KMS-11 (cell line): Measurements from ENCODE around the gene DRC1.

Experiments used
- H2AFZ ChIP-seq: fragments of 200-600 bp; sonication (generic); 2 replicates; pipeline ENCODE4 v1.6.1; 2016; ENCODE audit warnings: antibody characterized with exemption, mixed run types, low read depth
- H3K27ac ChIP-seq: fragments of 200-600 bp; sonication (generic); 2 replicates; pipeline ENCODE4 v1.6.1; 2016; ENCODE audit warnings: mild to moderate bottlenecking, mixed run types
- H3K27me3 ChIP-seq: fragments of 200-600 bp; sonication (generic); 2 replicates; pipeline ENCODE4 v1.6.1; 2017; ENCODE audit warnings: mild to moderate bottlenecking, low read depth, mixed run types, moderate library complexity; ENCODE audit not compliant: insufficient read depth
- H3K36me3 ChIP-seq: fragments of 200-600 bp; sonication (generic); 2 replicates; pipeline ENCODE4 v1.6.1; 2017; ENCODE audit warnings: mild to moderate bottlenecking, mixed run types; ENCODE audit not compliant: insufficient read depth
- H3K4me1 ChIP-seq: fragments of 200-600 bp; sonication (generic); 2 replicates; pipeline ENCODE4 v1.6.1; 2016; ENCODE audit warnings: mild to moderate bottlenecking, low read depth, mixed run types; ENCODE audit not compliant: poor library complexity, severe bottlenecking
- H3K4me2 ChIP-seq: fragments of 200-600 bp; sonication (generic); 2 replicates; pipeline ENCODE4 v1.7.0; 2016; ENCODE audit warnings: mild to moderate bottlenecking, mixed run types
- H3K4me3 ChIP-seq: fragments of 200-600 bp; sonication (generic); IDR thresholded peaks from 2 replicates; pipeline ENCODE4 v1.6.1; 2017; ENCODE audit warnings: low read depth, low read length, mixed read lengths; ENCODE audit not compliant: insufficient read depth
- H3K79me2 ChIP-seq: fragments of 200-600 bp; sonication (generic); 2 replicates; pipeline ENCODE4 v1.6.1; 2016; ENCODE audit warnings: low read depth, mixed run types; ENCODE audit not compliant: insufficient read depth
- H3K9ac ChIP-seq: fragments of 200-600 bp; sonication (generic); 2 replicates; pipeline ENCODE4 v1.6.1; 2016; ENCODE audit warnings: mild to moderate bottlenecking, mixed run types
- H4K20me1 ChIP-seq: fragments of 200-600 bp; sonication (generic); 2 replicates; pipeline ENCODE4 v1.6.1; 2016; ENCODE audit warnings: mild to moderate bottlenecking, mixed run types; ENCODE audit not compliant: insufficient read depth
- TF ChIP-seq, protein P1 (sequence below): fragments of 200-600 bp; sonication (generic); conservative IDR thresholded peaks from 2 replicates; pipeline ENCODE4 v1.6.1; 2017; ENCODE audit warnings: low read depth, mild to moderate bottlenecking, antibody characterized with exemption, low read length, moderate library complexity, mixed read lengths

The DRC1 gene

DNA sequence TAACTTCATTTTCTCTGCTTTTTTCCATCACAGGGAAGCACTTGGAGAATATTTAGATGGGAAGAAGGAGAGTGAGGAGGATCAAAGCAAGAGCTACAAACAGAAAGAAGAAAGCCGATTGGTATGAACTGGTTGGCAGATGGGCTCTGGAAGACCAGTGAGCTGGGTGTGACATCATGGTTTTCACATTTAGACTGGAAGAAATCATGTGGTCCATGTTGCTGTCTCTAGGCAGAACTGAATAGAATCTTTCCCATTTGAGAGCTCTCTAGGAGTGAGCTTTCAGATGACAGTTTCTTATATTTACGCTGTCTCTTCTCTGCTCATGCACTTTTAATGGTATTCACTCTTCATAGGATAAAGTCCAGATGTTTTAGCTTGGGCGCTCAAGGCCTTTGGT lies 12.6 kb downstream of the DRC1 start:
- no peak overlapping the region for H2AFZ ChIP-seq
- no peak overlapping the region for H3K4me2 ChIP-seq
- H4K20me1 ChIP-seq, result no peaks in the 10 kb centered on the region
- TF ChIP-seq, protein P1, sequence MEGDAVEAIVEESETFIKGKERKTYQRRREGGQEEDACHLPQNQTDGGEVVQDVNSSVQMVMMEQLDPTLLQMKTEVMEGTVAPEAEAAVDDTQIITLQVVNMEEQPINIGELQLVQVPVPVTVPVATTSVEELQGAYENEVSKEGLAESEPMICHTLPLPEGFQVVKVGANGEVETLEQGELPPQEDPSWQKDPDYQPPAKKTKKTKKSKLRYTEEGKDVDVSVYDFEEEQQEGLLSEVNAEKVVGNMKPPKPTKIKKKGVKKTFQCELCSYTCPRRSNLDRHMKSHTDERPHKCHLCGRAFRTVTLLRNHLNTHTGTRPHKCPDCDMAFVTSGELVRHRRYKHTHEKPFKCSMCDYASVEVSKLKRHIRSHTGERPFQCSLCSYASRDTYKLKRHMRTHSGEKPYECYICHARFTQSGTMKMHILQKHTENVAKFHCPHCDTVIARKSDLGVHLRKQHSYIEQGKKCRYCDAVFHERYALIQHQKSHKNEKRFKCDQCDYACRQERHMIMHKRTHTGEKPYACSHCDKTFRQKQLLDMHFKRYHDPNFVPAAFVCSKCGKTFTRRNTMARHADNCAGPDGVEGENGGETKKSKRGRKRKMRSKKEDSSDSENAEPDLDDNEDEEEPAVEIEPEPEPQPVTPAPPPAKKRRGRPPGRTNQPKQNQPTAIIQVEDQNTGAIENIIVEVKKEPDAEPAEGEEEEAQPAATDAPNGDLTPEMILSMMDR, result no peak
- no peaks in the 10 kb centered on the region for H3K36me3 ChIP-seq
- H3K27me3 ChIP-seq, result no peaks in the 10 kb centered on the region
- H3K79me2 ChIP-seq, result no peaks in the 10 kb centered on the region
- no peak overlapping the region for H3K9ac ChIP-seq
- no peak overlapping the region for H3K4me3 ChIP-seq
- H3K4me1 ChIP-seq, result peaks cover 16% of the 10 kb centered on the region
- no peak overlapping the region for H3K27ac ChIP-seq

DNA sequence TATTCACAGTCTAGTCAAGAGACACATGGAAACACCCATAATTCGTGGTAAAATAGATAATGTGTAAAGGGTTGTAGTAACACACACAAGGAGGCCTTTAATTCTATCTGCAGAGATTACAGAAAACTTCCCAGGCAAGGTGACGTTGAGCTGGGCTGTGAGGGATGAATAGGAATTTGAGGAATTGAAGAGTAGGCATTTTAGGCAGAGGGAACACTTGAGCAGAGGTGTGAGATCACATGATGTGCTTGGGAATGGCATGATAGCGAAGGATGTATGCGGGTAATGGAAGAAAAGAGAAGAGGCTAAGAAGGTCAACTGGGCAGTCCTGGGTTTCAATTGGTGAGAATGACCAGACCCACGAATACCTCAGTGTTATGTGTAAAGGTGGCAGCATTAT lies 20.2 kb downstream of the DRC1 start:
- Histone ChIP-seq H2AFZ (no peak overlapping the region), H3K4me3 (no peak overlapping the region), H3K27me3 (no peaks in the 10 kb centered on the region), H3K9ac (no peak overlapping the region), H3K27ac (no peak overlapping the region), H3K4me2 (no peak overlapping the region), H3K36me3 (no peaks in the 10 kb centered on the region), H3K4me1 (no peaks in the 10 kb centered on the region), H3K79me2 (no peaks in the 10 kb centered on the region), H4K20me1 (no peaks in the 10 kb centered on the region)
- TF ChIP-seq, protein P1, result no peak

DNA sequence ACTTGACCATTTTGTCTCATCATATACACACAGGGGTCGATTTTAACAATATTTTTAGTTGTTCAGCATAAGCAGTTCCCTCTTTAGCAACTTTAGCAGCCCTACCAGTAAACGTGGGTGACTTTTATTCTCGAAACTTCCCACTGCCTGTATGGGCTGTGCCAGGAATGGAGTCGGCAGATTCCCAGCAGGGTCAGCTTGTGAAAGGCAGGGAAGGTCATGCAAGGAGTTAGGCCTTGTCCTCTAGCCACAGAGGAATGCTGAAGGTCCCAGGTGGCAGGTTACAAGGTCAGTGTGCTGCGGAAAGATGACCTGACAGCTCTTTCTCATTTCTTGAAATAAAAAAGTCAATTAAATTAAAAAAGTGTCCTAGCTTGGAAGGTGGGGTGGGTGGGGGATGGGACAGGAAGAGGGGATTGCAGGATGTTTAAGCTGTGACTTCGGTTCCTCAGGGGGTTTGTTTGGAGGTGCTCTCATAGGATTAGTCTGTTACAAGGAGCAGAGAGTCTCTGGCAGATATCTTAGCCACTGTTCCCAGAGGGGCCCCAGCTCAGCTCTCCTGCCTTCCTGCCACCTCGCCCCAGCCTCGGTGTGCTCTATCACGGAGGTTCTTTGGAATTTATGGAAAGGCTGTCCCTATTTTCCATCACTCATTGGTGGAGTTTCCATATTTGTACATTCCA lies 21.4 kb downstream of the DRC1 start:
- Histone ChIP-seq H3K4me3 (no peak overlapping the region), H3K27ac (no peak overlapping the region), H3K9ac (no peak overlapping the region), H4K20me1 (no peaks in the 10 kb centered on the region), H3K4me1 (no peaks in the 10 kb centered on the region), H3K27me3 (no peaks in the 10 kb centered on the region), H3K79me2 (no peaks in the 10 kb centered on the region), H2AFZ (no peak overlapping the region), H3K36me3 (no peaks in the 10 kb centered on the region), H3K4me2 (no peak overlapping the region)
- TF ChIP-seq, protein P1, result no peak

DNA sequence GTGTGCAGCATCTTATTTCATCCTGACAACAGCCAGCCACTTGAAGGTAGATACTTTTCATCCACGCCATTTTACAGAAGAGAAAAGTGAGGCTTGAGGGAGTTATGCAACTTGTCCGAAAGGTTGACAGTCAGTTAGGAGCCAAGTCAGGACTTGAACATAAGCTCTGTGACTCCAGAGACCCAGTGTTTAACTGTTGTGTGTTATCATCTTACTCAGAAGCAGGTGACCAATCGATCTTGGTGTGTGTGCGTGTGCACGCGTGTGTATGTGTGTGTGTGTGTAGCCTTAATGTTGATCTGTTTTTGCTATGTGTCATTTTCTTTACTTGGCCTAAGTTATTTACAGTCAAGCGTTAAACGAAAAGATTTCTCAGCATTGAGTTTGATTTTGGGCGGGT lies 22.0 kb downstream of the DRC1 start:
- TF ChIP-seq, protein P1, result no peak
- no peak overlapping the region for H3K4me3 ChIP-seq
- H2AFZ ChIP-seq, result no peak overlapping the region
- H4K20me1 ChIP-seq, result no peaks in the 10 kb centered on the region
- H3K27ac ChIP-seq, result no peak overlapping the region
- H3K27me3 ChIP-seq, result no peaks in the 10 kb centered on the region
- no peaks in the 10 kb centered on the region for H3K4me1 ChIP-seq
- H3K79me2 ChIP-seq, result no peaks in the 10 kb centered on the region
- no peak overlapping the region for H3K9ac ChIP-seq
- H3K4me2 ChIP-seq, result no peak overlapping the region
- H3K36me3 ChIP-seq, result no peaks in the 10 kb centered on the region
